GM12878 (cell line): Measurements from ENCODE around the gene ACAP1. TPM values are rescaled to one million over a fixed set of nuclear protein-coding genes. Genes with fewer than 3 reads are reported as not detected.
A peak's percentile ranks its signal among the peaks of the same experiment; 100 is the strongest.

Source experiments
- ATAC-seq: fragments of 200-7000 bp; cut with Tn5 transposase; 3 replicates; pipeline ENCODE4 v1.9.1; 2020; ENCODE audit warnings: mild to moderate bottlenecking, moderate library complexity
- BruUV-seq: library from RNA; stranded (reverse); fragments of 400-500 nt; replicated peaks from 2 replicates; lab custom pipeline; 2021; lab: Mats Ljungman, UMichigan
- CTCF ChIA-PET: fragments of 300-600 bp; sonication (Branson Sonifier 250); formaldehyde crosslinking; extraction: SDS; loops from one replicate; lab custom pipeline; 2021; ENCODE audit warnings: inconsistent platforms; lab: Yijun Ruan, JAX
- POLR2A ChIA-PET: fragments of 350-600 bp; formaldehyde crosslinking; extraction: SDS; loops from one replicate; lab custom pipeline; 2021; ENCODE audit warnings: inconsistent platforms; lab: Charles Lee
- RAD21 ChIA-PET: fragments of 300-600 bp; sonication (Branson Sonifier 250); formaldehyde crosslinking; loops from one replicate; lab custom pipeline; 2023; ENCODE audit warnings: antibody characterized with exemption; ENCODE audit not compliant: unreplicated experiment; lab: Charles Lee
- SMC1A ChIA-PET: fragments of 300-600 bp; sonication (Branson Sonifier 250); formaldehyde crosslinking; loops from one replicate; lab custom pipeline; 2023; ENCODE audit not compliant: unreplicated experiment, uncharacterized antibody; lab: Charles Lee
- DNase-seq: peaks from one replicate; pipeline ENCODE4 v3.0.0-alpha.2; 2011; ENCODE audit warnings: low read depth, low spot score
- FAIRE-seq: peaks from 3 replicates; lab custom pipeline; 2011; peaks lifted over from hg19 to GRCh38; lab: Jason Lieb, UNC
- H2AFZ ChIP-seq: 2 replicates; pipeline ENCODE4 v1.6.0; 2011; ENCODE audit warnings: low read depth, low read length, control low read depth; ENCODE audit not compliant: control insufficient read depth
- H3K27ac ChIP-seq: 2 replicates; pipeline ENCODE4 v1.5.1; 2011; ENCODE audit warnings: control low read depth; ENCODE audit not compliant: control insufficient read depth, insufficient read depth
- H3K27me3 ChIP-seq, 2 experiments: replicated peaks in 1 of 2; 2 replicates each; pipeline versions ENCODE4 v1.6.0 to v1.6.1; 2011; ENCODE audit warnings: low read length in 1 of 2; ENCODE audit not compliant: control insufficient read depth in 2 of 2, insufficient read depth in 2 of 2
- H3K36me3 ChIP-seq, 2 experiments: 2 replicates each; pipeline ENCODE4 v1.5.1; 2011; ENCODE audit warnings: low read length in 1 of 2; ENCODE audit not compliant: control insufficient read depth in 2 of 2, insufficient read depth in 2 of 2
- H3K4me1 ChIP-seq: 2 replicates; pipeline ENCODE4 v1.6.1; 2011; ENCODE audit warnings: mild to moderate bottlenecking, low read length, moderate library complexity, mixed read lengths; ENCODE audit not compliant: control insufficient read depth, insufficient read depth
- H3K4me2 ChIP-seq: 2 replicates; pipeline ENCODE4 v1.6.0; 2011; ENCODE audit warnings: control low read depth; ENCODE audit not compliant: control insufficient read depth, insufficient read depth
- H3K4me3 ChIP-seq: fragments of 200-600 bp; sonication (generic); 2 replicates; pipeline ENCODE4 v1.5.1; 2016
- H3K79me2 ChIP-seq: 2 replicates; pipeline ENCODE4 v1.6.0; 2011; ENCODE audit warnings: low read length; ENCODE audit not compliant: control insufficient read depth, insufficient read depth
- H3K9ac ChIP-seq: 2 replicates; pipeline ENCODE4 v1.8.0; 2011; ENCODE audit warnings: low read length, control low read depth, mixed read lengths; ENCODE audit not compliant: control insufficient read depth, insufficient read depth
- H3K9me3 ChIP-seq: replicated peaks from 3 replicates; pipeline ENCODE4 v1.5.1; 2011; ENCODE audit warnings: mild to moderate bottlenecking, low read length; ENCODE audit not compliant: control insufficient read depth, insufficient read depth
- H4K20me1 ChIP-seq: 2 replicates; pipeline ENCODE4 v1.6.0; 2011; ENCODE audit not compliant: control insufficient read depth, insufficient read depth
- E2F8 ChIP-seq: fragments of 450-650 bp; IDR thresholded peaks from 2 replicates; pipeline ENCODE4 v1.6.1; 2018; ENCODE audit warnings: mild to moderate bottlenecking, low read depth, moderate library complexity; ENCODE audit not compliant: partially characterized antibody
- IRF4 ChIP-seq: IDR thresholded peaks from 2 replicates; pipeline ENCODE4 v1.6.1; 2011; ENCODE audit warnings: low read depth, low read length
- JUND ChIP-seq: IDR thresholded peaks from 2 replicates; pipeline ENCODE4 v1.6.1; 2012; ENCODE audit warnings: low read depth, mild to moderate bottlenecking, low read length, improper control_type of control experiment, moderate library complexity
- MTA2 ChIP-seq: fragments of 450-650 bp; IDR thresholded peaks from 2 replicates; pipeline ENCODE4 v1.6.1; 2016; ENCODE audit warnings: low read depth, mild to moderate bottlenecking, moderate library complexity
- NR2F1 ChIP-seq: fragments of 450-650 bp; conservative IDR thresholded peaks from 2 replicates; pipeline ENCODE4 v1.6.1; 2017; ENCODE audit warnings: mild to moderate bottlenecking
- PAX5 ChIP-seq: IDR thresholded peaks from 2 replicates; pipeline ENCODE4 v1.6.1; 2011; ENCODE audit warnings: low read depth, low read length, borderline replicate concordance
- SMAD5 ChIP-seq: IDR thresholded peaks from 2 replicates; pipeline ENCODE4 v1.6.1; 2016; ENCODE audit warnings: antibody characterized with exemption, low read depth
- SUPT20H ChIP-seq: IDR thresholded peaks from 2 replicates; pipeline ENCODE4 v1.6.1; 2011; ENCODE audit warnings: low read depth, mild to moderate bottlenecking, low read length, moderate library complexity, borderline replicate concordance; ENCODE audit not compliant: control insufficient read depth
- SUZ12 ChIP-seq: fragments of 200-600 bp; sonication (generic); IDR thresholded peaks from one replicate; pipeline ENCODE4 v1.6.1; 2018; ENCODE audit warnings: antibody characterized with exemption, mild to moderate bottlenecking; ENCODE audit not compliant: unreplicated experiment
- TAF1 ChIP-seq: IDR thresholded peaks from 2 replicates; pipeline ENCODE4 v1.6.1; 2011; ENCODE audit warnings: mild to moderate bottlenecking, low read depth, low read length, borderline replicate concordance
- TBL1XR1 ChIP-seq: IDR thresholded peaks from 2 replicates; pipeline ENCODE4 v1.6.1; 2012; ENCODE audit warnings: low read depth, low read length, improper control_type of control experiment
- ZBED1 ChIP-seq: IDR thresholded peaks from 2 replicates; pipeline ENCODE4 v1.6.1; 2016; ENCODE audit warnings: borderline replicate concordance
- WGBS: methylation state at CpG from one replicate; pipeline ENCODE4 v1.1.6; 2016; ENCODE audit warnings: low lambda C conversion rate; ENCODE audit not compliant: insufficient replicate concordance, insufficient coverage; ENCODE audit errors: missing lambda C conversion rate; 5-methylcytosine and 5-hydroxymethylcytosine counted together
- in situ Hi-C: fragments of 300-500 bp; cut with MboI; formaldehyde crosslinking; loops from 9 replicates; pipeline ENCODE4 v1.14.3; 2018; ENCODE audit warnings: mixed read lengths
- intact Hi-C: fragments of 100-400 bp; cut with micrococcal nuclease; formaldehyde crosslinking; loops from one replicate; pipeline ENCODE4 v1.14.2; 2022; ENCODE audit not compliant: unreplicated experiment
- polyA plus RNA-seq, 11 experiments: library from polyadenylated mRNA; depleted of rRNA in 4 of 11; unstranded in 6 of 11; stranded (reverse) in 5 of 11; fragments of >200 nt; fragmentation: Nextera tagmentation in 4 of 11; fragmentation: Illumina TruSeq in 1 of 11; extraction: Ambion mirVana in 4 of 11; extraction: Trizol in 1 of 11; gene quantifications; 1 replicate in 1 of 11; 2 replicates in 10 of 11; pipeline versions ENCODE4 v1.2.1 to v1.2.3, GENCODE V29; 2011 to 2016; ENCODE audit warnings: inconsistent platforms in 2 of 11, missing spikeins in 2 of 11, low read depth in 1 of 11
- total RNA-seq, 4 experiments: library from RNA; depleted of rRNA in 3 of 4; stranded (reverse); fragments of >200 nt in 3 of 4; fragmentation: Illumina TruSeq in 1 of 4; extraction: Trizol in 1 of 4; gene quantifications; 2 replicates each; pipeline versions ENCODE4 v1.2.1 to v1.2.3, GENCODE V29; 2013 to 2021
- TF ChIP-seq, protein P1 (sequence below): fragments of 450-650 bp; IDR thresholded peaks from 2 replicates; pipeline ENCODE4 v1.6.1; 2017; ENCODE audit warnings: mild to moderate bottlenecking, low read depth, inconsistent platforms; ENCODE audit not compliant: poor library complexity, severe bottlenecking

Gene ACAP1
- total and polyA plus RNA-seq, 10 of the 15 experiments (the other 5 are each of a cell fraction or from before 2014, with no cell fraction given), result 5.7 to 245 (median 118) TPM

DNA sequence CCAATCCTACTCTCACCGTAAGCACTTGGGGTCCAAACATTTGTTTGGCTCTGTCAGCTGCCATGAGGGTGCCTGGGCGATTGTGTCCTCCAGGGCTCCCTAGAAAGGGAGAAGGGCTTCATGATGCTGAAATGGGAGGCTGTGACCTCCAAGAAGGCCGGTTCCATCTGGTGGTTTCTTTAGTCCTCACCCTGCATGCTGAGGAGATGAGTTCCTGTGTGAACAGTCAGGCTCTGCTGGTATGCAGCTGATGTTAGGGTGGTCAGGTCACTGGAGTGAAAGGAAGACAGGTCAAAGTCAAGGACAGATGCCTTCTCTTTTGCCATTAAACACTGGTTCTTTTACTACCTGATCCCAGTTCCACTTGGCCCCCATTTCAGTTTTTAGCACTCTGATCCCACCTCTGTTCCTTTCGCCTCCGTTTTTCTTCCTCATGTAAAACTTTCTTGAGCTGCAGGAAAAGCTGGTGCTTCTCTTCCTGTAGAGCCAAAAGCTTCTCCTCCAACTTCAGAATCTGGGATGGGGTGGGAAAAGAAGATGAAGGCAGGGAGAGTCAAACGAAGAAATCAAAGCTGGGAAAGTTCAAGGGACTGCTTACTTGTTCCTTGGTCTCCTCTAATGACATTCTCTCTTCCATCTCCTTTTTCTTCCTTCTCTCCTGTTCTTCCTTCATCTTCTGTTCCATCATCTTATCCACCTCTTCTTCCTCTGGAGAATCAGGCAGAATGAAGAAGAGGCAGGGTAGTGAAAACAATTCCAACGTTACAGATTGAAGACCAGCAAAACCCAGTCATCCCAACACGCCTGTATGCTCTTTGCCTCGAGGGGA, 22.2 kb upstream of the ACAP1 start (continued):
- TF ChIP-seq, protein P1, sequence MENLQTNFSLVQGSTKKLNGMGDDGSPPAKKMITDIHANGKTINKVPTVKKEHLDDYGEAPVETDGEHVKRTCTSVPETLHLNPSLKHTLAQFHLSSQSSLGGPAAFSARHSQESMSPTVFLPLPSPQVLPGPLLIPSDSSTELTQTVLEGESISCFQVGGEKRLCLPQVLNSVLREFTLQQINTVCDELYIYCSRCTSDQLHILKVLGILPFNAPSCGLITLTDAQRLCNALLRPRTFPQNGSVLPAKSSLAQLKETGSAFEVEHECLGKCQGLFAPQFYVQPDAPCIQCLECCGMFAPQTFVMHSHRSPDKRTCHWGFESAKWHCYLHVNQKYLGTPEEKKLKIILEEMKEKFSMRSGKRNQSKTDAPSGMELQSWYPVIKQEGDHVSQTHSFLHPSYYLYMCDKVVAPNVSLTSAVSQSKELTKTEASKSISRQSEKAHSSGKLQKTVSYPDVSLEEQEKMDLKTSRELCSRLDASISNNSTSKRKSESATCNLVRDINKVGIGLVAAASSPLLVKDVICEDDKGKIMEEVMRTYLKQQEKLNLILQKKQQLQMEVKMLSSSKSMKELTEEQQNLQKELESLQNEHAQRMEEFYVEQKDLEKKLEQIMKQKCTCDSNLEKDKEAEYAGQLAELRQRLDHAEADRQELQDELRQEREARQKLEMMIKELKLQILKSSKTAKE, result no peak

GRCh38 chr17:7314719-7315569, 21.4 kb upstream of the ACAP1 start, which contains the start of gene GPS2:
Gene GPS2 (minus strand): TSS chr17:7315360. CDS start chr17:7315052, 308 bp downstream.
- WGBS, result 2% methylated on average over 75 of the region's 95 CpGs
- Histone ChIP-seq H3K4me2 (peak within 1 kb of the TSS; percentile 95), H3K9ac (peak within 1 kb of the TSS; percentile 83), H3K9me3 (no peaks in the 10 kb centered on the region), H3K79me2 (peaks cover 34% of the 10 kb centered on the region), H3K27me3 (no peaks in the 10 kb centered on the region), H3K4me3 (peak within 1 kb of the TSS; percentile 84), H2AFZ (peak within 1 kb of the TSS; percentile 76), H4K20me1 (peaks cover 13% of the 10 kb centered on the region), H3K27ac (peak within 1 kb of the TSS; percentile 86), H3K4me1 (peaks cover 19% of the 10 kb centered on the region; the same call in 1 of the 2 replicates), H3K36me3 (peaks cover 26 to 32% of the 10 kb centered on the region in 2 experiments)
- RAD21 ChIA-PET, result interaction anchor here (1.0 kb wide), 1 partner anchor 15 kb away, joined by 3 read pairs; no protein-coding TSS in a partner anchor
- ATAC-seq (peak; percentile 81), DNase-seq (no peak), FAIRE-seq (peak; percentile 65)
- no TSS peak for BruUV-seq
- CTCF ChIA-PET, result interaction anchor here (1.1 to 1.6 kb wide), 4 partner anchors 10 to 246 kb away, joined by 3 to 6 read pairs (median 4); no protein-coding TSS in a partner anchor
- SMC1A ChIA-PET, result interaction anchor here (0.8 to 1.4 kb wide), 4 partner anchors 15 to 183 kb away, joined by 3 to 5 read pairs (median 4); partner anchors contain the start of genes ACAP1 and NEURL4
- intact Hi-C loops, result no loop called here
- in situ Hi-C loops, result no loop called here
- POLR2A ChIA-PET, result interaction anchor here (0.6 to 1.6 kb wide), 6 partner anchors 14 to 962 kb away, joined by 3 to 11 read pairs (median 5); partner anchors contain the start of genes ACAP1 and NEURL4
- TF ChIP-seq NR2F1 (peak; percentile 72), TBL1XR1 (peak; percentile 65; the same call in 1 of the 2 replicates), SUPT20H (no peak), MTA2 (peak; percentile 63), IRF4 (no peak), TAF1 (0 out of 2 replicates have a peak, but pooled peaks have one; percentile 55), SUZ12 (no peak), E2F8 (no peak), SMAD5 (peak; percentile 72), ZBED1 (no peak), PAX5 (peak; percentile 4; the same call in 1 of the 2 replicates), JUND (no peak)
